ENCODE data around the gene INPP5J.
A peak's percentile ranks its signal among the peaks of the same experiment; 100 is the strongest.

The INPP5J gene

DNA sequence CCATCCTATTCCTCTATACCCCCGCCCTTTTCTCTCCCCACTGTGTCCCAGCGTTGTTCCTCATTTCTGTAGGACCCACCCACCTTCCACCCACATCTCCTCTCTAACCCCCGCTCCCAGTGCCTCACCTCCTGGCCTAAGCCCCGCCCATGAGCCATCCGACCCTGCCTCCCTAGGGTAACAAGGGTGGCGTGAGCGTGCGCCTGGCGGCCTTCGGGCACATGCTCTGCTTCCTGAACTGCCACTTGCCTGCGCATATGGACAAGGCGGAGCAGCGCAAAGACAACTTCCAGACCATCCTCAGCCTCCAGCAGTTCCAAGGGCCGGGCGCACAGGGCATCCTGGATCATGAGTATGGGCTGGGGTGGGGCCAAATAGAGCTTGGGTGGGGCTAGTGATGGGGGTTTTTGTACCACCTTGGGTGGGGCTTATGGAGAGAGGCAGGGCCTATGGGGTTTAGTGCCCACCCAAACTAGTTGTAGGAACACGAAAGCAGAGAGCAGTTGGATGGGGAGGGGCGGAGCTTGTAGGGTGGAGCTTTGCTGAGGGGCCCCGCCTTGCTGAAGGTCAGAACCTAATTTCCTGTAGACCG lies 4.5 kb downstream of the INPP5J start:
- DNase-seq: no peak

DNA sequence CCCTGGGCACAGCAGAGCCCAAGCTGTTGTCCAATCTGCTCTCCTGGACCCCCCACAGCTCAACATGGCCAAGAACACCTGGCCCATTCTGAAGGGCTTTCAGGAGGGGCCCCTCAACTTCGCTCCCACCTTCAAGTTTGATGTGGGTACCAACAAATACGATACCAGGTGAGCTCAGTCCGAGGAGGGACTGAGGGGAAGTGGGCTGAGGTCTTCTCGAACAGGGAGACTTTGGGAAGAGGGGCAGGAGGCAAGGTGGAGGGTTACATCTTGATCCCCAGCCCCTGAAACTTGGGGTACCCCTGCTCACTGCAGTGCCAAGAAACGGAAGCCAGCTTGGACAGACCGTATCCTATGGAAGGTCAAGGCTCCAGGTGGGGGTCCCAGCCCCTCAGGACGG lies 5.4 kb downstream of the INPP5J start:
- DNase-seq: no peak

DNA sequence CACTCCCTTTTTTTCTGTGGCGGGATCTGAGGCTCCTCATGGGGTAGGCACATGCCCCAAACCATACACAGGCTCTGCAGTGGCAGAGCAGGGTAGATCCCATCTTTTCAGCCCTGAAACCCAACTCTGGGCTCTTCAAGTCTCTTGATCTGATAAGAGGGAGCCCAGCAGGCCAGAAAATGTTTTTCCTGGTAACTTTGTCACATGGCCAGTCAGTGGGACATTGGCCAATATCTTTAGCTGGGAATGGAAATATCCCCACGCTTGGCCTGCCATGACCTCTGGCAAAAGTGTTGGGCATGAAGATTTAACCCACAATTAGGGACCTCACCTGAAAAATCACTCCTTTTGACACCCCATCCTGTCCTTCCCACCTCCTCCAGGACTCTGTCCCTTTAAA lies 8.1 kb downstream of the INPP5J start:
- DNase-seq: no peak

DNA sequence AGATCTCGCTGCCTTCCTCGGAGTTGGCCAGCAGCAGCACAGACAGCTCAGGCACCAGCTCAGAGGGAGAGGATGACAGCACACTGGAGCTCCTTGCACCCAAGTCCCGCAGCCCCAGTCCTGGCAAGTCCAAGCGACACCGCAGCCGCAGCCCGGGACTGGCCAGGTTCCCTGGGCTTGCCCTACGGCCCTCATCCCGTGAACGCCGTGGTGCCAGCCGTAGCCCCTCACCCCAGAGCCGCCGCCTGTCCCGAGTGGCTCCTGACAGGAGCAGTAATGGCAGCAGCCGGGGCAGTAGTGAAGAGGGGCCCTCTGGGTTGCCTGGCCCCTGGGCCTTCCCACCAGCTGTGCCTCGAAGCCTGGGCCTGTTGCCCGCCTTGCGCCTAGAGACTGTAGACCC lies 11.1 kb downstream of the INPP5J start:
- no peak for DNase-seq

DNA sequence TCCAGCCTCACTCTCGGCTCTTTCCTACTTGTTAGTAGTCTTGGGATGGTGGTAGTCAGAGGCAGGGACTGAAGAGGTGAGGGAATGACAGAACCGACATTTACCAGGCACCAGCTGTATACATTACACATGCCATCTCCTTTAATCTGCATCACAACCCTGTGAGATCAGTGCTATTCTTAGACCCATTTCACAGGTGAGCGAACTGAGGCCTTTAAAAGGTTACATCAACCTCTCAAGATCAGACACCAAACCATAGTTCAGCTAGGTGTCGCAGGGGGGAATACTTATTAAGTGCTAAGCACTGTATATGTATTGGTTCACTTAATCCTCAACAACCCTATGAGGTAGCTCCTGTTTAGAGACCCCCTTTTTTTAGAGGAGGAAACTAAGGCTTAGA lies 11.9 kb downstream of the INPP5J start:
- DNase-seq: no peak

DNA sequence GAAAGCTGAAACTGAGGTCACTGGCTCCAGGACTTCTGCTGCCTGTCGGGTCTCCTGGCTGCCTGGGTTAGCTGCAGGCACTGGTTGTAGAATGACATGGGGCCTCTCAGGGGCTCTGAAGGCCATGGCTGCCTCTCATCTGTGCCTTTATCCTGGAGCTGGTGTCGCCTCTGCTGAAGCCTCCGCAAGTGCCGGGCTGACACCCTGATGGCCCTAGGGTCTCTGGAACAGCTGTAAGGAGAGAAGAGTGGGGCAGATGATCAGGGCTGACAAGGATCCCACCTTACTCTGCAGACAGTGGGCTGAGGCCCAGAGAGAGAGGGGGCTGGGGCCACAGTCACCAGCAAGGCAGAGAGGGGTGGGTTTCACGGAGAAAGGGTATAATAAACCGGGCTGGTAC lies 12.9 kb downstream of the INPP5J start:
- no peak for DNase-seq

DNA sequence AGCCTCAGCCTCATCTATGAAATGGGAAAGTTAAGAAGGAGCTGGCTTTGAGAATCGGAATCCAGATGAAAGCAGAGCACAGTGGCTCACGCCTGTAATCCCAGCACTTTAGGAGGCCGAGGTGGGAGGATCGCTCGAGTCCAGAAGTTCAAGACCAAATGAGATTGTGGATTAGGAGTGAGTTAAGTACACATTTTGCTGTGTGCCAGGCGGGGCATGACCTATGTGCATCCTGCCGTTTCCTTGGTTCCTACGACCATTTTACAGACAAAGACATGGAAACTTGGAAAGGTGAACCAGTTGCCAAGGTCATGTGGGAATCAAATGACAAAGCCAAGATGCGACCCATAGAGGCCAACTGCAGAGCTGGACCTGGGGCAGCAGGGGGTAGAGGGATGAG lies 13.4 kb downstream of the INPP5J start:
- no peak for DNase-seq

DNA sequence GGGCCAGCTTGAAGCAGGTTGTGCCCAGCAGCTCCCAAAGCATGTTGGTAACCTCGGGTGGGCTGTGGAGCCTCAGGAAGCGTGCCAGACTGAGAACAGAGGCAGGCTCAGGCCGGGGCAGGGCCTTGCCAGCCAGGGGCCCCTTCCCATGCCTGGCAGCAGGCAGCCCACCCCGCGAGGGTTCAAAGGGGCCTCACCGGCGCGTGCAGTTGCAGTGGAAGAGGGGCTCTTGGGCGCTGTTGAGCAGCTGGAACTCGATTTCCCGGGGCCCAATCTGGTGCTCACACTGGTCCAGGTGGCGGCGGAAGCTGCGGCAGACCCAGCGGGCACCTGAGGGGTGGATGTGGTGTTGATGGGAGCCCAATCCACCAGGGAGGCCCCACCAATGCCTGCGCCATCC lies 13.9 kb downstream of the INPP5J start:
- no peak for DNase-seq

DNA sequence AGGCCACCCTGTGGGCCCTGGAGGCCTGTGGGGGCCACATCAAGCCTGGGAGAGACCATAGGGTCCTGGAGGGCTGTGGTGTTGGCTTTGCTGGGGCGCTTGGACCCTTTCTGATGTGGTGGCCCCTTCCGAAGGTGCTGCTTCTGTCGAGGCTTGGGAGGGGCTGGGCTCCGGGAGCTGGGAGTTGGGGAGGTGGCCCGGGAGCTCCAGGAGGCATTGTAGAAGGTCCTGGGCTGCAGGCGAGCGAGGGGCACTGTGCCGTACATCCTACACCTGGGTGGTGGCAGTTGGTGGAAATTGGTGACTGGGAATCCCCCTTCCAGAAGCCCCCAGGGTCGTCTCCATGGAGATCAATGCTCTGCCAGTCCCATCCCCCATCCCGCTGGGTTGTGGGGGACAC lies 15.0 kb downstream of the INPP5J start:
- no peak for DNase-seq

DNA sequence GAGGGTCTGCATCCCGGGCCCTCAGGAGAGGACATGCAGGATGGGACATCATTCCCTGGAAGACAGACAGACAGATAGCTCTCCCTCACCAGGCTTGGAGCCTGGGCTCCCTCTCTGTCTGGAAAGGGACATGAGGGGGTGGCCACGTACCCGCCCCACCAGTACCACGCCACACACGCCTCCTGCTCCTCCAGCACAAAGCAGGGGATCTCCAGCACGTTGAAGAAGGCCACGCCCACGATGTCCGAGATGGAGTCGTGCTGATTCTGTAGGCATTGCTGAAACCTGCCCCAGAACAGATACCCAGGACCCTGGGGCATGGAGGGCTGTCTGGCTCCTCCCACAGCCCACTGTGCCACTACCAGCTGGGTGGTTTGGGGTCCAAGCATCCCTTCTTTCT lies 15.4 kb downstream of the INPP5J start:
- DNase-seq: no peak

DNA sequence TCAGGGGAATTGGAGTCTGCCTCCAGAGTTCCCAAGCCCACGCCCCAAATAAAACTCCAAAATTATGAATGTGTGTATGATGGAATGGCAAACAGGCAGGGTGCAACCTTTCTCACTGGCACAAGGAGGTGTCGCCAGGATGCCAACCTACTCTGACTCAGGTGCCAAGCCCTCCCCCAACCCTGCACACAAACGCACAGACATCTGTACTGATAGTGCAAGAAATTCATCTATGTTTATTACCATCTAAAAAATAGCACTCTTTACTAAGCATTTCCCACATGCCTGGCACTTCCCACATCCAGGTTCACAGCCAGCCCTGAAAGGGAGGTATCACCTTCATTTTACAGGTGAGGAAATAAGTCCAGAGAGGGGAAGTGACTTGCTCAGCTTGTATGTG lies 16.3 kb downstream of the INPP5J start:
- DNase-seq: no peak

DNA sequence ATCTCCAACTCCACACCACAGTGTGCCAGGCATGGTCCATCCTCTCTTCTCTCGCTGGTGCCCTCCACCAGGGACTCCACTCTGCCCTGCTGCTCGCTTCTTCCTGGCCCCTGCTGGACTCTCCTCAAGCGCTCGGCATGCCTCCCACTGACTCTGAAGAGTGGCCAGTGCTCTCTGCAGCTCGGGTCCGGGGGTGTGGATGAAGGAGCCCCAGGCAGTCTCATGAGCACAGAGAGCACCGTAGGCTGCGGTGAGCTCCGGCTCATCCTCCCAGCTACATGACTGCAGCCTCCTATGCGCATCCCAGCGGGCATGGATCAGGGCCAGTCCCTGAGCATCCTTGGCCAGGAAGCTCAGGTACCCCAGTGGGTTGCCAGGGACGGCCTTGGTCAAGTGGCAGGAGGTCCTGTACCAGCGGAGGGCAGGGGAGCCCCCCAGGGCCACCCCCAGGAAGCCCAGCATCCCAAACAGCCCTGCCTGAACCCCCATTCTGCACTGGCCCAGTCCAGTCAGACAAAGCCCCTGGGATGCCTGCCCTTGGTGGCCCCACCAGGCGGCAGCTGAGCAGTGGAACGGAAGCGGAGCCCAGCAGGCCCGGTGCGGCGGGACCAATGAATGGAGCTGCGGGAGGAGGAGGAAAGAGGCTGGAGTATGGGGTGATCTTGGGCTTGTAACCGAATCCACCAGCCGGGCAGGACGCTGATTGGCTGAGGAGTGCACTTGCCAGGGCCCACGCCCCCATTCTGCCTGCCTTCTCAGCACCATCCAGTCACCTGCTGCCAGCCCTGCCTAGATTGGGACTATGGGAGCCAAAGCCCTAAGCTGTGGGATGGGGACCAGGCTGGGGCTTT lies 17.3 kb downstream of the INPP5J start, which contains the start of gene PLA2G3:
TSS of gene PLA2G3 (minus strand) at position 643 of the 851 bp plus-strand sequence. CDS start at position 489, 154 bp downstream.
- DNase-seq: no peak

DNA sequence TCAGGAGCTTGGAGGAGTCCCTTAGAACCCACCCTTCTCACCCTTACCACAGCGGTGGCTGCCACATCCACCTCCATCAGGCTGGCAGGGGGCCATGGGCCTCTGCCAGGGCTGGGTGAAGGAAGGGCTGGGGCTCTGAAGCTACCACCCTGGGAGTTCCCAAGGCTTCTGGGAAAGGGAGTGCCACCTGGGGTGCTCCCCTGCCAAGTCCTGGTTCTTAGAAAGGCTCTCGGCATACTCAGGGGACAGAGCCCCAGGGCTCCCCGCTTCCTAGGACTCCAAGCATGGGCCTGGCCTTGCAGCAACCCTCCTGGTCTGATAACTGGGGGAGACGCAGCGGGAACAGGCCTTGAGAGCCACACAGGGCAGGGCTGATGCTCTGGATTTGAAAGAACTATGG lies 18.0 kb downstream of the INPP5J start:
- DNase-seq: no peak

DNA sequence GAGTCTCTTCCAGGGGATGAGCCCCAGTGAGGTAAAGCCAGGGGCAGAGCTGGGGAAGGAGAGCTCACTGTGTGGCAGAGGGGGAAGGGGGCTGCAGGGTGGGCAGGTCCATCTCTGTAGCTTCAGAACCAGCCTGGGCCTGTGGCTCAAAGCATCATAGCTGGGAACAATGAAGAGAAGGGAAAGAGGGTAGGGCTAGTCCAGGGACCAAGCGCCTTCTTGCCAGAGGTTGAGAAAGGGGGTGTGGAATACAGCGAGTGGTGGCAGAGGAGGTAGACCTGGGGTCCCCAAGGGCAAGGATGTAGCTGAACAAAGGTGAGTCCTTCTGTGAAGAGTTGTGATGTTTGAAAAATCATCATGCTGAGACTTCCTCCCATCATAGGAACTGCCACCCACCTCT lies 18.8 kb downstream of the INPP5J start:
- no peak for DNase-seq

DNA sequence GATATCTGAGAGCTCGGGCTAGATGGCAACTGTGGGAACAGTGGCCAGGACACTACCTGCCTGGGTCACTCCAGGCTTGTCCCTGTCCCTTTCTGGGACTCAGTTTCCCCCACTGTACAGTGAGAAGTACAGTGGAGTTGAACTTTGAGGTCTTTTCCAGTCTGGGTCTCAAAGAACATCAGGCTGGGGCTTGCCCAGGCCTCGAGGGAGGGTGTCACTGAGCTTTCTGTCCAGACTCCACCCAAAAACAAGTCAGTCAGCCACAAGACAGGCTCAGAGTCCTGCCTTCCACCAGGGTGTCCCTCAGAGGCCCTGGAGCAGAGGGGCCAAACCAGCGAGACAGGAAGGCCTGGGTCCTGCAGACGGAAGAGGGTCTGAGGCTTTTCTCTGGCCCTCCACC lies 19.5 kb downstream of the INPP5J start:
- DNase-seq: no peak

DNA sequence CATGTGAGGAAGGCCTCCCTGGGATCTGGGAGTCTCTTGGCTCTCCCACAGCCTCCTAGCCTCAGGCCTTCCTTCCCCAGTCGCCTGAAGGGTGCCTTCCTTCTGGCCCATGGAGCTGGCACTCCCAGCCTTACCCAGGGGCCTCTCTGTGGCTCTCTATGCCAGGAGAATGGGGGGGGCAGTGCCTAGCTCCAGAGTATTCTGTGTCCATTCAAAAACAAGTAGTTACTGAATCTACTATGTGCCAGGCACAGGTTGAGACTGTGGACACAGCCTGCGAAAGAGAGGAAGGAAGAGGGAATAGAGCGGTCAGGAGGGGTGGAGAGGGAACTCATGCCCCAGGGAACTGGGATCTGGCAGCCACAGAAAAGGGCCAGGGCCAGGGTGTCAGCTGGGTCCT lies 20.3 kb downstream of the INPP5J start:
- DNase-seq: no peak

DNA sequence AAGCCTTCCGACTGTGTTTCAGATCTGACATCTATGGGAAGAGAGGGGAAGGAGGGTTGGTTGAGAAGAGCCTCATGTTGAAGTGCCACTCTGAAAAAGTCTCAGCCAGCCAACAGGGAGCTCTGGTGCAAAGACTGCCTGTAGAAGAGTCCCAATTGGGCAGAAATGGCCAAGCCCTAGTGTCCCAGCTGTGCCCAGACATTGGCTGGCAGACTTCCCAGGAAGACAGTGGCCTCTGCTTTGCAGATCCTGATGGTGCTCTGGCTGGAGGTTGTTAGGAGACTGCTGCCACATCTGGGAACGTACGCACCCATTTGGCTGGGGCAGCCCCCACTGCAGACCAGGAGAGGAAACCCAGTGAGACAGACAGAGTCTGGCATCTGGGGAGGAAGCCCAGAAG lies 20.8 kb downstream of the INPP5J start:
- no peak for DNase-seq

DNA sequence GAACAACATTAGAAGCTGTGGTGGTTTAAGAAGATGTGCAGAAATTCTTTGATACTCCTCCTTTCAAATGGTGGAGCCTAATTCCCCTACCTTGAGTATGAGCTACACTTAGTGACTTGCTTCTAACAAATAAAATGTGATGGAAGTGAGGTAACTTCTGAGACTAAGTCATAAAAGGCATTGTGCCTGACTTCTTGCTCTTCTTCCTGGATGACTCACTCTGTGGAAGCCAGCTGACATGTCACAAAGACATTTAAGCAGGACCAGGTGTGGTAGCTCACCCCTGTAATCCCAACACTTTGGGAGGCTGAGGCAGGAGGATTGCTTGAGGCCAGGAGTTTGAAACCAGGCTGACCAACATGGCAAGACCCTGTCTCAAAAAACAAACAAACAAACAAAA lies 21.5 kb downstream of the INPP5J start:
- DNase-seq: peak; percentile 25

DNA sequence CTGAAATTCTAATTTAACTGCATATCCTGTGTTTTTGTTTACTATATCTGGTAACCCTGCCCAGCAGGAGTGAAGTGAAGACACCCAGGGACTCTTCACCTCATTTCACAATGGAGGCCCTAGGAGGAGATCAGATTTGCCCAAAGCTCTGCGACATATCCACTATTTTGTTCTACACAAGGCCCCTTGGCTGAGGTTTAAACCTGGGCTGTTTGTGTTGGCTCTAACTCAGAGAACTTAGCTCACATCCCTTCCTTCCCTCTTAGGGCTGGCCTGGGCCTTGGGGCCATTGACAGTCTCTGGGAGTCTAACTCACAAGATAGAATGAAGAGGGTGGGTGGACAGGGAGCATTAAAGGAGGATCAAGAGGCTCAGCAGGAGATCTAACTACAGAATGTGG lies 25.7 kb downstream of the INPP5J start:
- DNase-seq: no peak

DNA sequence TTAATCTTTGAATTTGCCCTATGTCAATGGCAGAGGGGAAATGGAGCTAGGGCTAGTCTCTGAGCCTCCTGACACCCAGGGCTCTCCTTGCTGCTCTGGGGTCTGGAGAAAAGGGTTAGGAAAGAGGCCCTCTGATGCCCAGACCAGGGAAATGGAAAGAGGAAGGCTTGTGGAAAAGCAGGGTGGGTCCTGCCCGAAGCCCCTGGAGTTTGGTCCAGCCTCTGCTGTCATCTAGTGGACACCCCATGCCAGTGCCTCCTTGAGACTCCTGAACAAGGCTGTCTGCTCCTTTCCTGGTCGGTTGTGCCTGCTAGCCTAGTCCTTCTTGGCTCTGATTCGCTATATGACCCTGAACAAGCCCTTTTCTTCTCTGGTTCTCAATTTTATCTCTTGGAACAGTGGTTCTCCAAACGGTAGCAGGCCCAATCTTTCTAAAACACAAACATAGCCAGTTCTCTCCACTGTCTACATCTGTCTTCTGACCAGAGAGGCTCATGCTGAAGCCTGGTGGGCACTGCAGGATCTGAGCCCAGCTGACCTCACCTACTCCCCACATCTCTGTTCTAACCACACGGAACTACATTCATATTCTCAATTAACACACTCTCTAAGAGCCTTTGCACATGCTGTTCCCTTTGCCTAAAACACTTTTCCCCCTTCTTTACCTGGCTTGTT lies 26.3 kb downstream of the INPP5J start:
- DNase-seq: peak; percentile 49

DNA sequence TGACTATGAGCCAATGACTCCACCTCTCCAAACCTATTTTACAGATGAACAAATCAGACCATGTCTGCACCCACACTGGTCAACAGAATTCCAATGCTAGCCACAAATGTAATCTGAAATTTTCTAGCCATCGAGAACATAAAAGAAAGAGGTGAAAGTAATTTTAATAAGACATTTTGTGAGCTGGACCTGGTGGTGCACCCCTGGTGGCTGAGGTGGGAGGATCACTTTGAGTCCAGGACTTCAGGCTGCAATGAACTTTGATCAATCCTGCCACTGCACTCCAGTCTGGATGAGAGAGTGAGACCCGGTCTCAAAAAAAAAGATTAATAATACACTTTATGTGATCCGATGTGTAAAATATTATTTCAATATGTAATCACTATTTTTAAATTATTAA lies 27.8 kb downstream of the INPP5J start:
- DNase-seq: no peak

DNA sequence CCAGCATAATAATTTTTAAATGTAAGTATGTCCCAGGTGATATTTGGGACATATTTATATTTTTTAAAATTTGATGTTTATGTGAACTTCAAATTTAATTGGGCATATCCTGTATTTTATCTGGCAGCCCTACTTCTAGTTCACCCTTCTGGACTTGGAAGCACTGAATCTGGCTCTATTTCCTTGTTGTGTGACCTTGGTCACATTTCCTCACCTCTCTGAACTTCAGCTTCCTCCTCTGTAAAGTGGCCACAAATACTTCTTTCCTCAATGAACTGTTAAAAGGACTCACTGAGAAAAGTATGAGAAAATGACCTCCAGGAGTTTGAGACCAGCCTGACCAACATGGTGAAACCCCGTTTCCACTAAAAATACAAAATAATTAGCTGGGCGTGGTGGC lies 29.1 kb downstream of the INPP5J start:
- DNase-seq: no peak

DNA sequence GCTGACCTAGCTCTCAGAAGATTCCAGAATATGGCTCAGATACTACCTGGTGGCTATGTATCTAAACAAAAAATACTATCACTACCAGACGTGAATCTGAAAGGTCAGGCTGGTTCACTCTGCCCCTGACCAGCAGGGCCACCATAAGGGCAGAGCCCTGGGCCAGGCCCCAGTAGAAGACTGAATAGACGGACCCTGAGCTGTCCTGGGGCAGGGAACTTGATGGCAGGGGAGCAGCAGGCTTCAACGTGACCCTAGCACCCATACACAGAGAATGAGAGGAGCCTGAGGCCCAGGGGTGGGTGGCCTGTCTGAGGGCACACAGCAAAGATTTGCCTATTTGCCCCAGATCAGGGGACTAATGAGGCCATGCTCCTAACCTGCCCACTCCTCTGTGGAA lies 30.6 kb downstream of the INPP5J start:
- no peak for DNase-seq

DNA sequence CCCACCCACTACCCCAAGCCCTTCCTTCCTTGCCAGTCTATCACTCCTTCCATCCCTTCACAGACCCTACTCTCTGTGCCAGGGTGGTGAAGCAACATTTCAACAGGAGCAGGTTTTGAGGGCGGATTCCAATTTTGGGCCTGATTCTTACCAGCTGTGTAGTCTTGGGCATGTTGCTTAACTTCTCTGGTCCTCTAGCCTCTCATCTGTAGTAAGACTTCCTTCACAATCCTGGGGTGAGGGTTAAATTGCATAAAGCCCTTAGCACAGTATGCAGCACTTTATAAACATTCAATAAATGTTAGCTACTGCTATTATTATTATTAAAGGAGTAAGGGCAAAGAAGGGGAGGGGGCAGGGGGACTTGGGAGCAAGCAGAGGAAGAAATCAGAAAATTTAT lies 32.2 kb downstream of the INPP5J start:
- DNase-seq: no peak

Data from activated CD4-positive, alpha-beta T cell treated with anti-CD3 and anti-CD28 coated beads, Interleukin-2, amount 50 U/mL, for 16 hours (primary cell).